KBM-7 (cell line): ENCODE measurements around the gene IL1RN.

Source experiments
- DNase-seq: peaks from one replicate; pipeline ENCODE4 v3.0.0-alpha.2; 2015
- in situ Hi-C: fragments of 300-500 bp; cut with MboI; formaldehyde crosslinking; loops from 2 replicates; pipeline ENCODE4 v1.14.3; 2020; ENCODE audit warnings: low sequenced_read_pairs, low pct_unique_long_range_greater_than_20kb, mixed read lengths

IL1RN gene

GRCh38 chr2:113182471-113183260 is 55.3 kb downstream of the IL1RN start:
- in situ Hi-C loops = no loop called here
- DNase-seq = no peak

GRCh38 chr2:113183264-113183663 is 55.9 kb downstream of the IL1RN start:
- in situ Hi-C loops = no loop called here
- no peak for DNase-seq
